GM20431 (cell line): Measurements from ENCODE around the gene AQP12A.
"Not testable (repeated sequence)": the region's sequence is repeated elsewhere in the genome, so short reads cannot be mapped to it uniquely, and the experiment has no call there.

ENCODE experiments used
- in situ Hi-C: fragments of 300-500 bp; cut with MseI, MboI; formaldehyde crosslinking; loops from one replicate; pipeline ENCODE4 v1.15.0; 2020; ENCODE audit warnings: low sequenced_read_pairs; ENCODE audit not compliant: unreplicated experiment

Gene AQP12A

GRCh38 chr2:240655931-240656886 lies 35.5 kb upstream of the AQP12A start:
- in situ Hi-C loops = no loop called here

GRCh38 chr2:240659883-240660282 lies 31.8 kb upstream of the AQP12A start:
- in situ Hi-C loops = not testable (repeated sequence)

DNA sequence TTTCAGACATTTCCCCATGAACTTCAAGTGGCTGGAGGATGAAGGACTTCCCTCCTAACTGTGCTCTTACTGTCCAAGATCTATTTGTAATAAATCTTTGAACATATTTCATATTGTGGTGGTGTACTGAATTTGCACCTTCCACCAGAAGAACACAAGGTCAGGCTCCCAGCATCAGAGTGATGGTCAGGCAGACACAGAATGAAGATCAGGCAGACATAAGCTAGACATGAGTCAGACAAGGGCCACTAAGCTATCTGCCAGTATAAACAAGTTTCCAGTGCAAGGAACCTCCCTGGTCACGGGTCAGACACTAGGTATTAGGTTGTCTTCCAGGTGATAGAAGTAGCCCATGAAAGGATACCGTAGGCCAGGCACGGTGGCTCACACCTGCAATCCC lies 29.0 kb upstream of the AQP12A start:
- in situ Hi-C loops = no loop called here

DNA sequence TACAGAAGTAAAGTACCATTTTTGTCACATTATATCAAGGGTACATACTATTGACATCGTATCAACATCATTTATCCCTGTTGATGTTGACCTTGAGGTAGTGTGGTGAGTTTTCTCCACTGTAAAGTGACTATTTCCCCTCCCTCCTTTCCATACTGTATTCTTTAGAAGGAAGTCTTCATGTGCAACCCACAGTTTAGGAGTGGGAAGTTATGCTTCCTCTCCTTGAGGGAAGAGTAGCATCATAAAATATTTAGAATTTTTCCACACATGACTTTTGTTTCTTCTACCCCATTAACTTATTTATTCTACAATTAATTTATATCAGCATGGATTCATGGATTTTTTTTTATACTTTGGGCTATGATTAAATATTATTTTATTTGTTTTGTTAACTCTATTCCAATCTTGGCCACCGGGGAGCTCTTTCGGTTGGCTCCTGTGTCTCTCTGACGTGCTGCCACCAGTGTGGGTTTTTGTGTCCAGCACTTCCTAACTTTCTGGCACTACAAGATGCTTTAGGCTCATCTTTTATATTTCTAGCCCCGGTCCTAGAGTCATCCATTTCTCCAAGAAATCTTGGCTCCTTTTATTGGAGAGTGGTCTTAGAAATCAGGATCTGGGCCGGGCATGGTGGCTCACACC lies 28.0 kb upstream of the AQP12A start:
- in situ Hi-C loops = no loop called here

GRCh38 chr2:240664622-240665021 lies 27.0 kb upstream of the AQP12A start:
- in situ Hi-C loops = no loop called here

- in situ Hi-C loops = no loop called here
Observed at GRCh38 chr2:240670402-240670801, 21.3 kb upstream of the AQP12A start.

DNA sequence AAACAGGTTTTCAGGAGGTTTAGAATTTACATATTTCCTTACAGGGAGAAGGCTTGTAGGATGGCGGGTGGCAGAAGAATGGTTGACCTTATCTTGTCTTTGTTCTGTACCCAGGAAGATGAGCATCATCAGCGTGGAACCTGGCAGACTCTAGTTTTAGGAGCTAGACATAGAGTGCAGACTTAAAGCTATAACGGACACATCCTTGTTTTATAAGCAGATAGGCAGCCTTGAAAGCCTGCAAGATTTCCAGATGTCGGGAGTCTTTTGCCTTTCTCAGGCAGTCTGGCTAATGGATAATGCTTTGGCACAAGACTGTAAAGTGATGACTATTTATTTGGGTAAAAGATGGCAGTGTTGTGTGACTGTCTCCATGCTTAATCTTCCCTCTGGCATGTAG lies 20.7 kb upstream of the AQP12A start:
- in situ Hi-C loops = no loop called here

- in situ Hi-C loops = no loop called here
Observed at GRCh38 chr2:240672076-240672700, 19.5 kb upstream of the AQP12A start.

- in situ Hi-C loops = no loop called here
Observed at GRCh38 chr2:240672701-240673190, 18.9 kb upstream of the AQP12A start.

GRCh38 chr2:240674461-240675184 lies 17.0 kb upstream of the AQP12A start:
- in situ Hi-C loops = not testable (repeated sequence)

DNA sequence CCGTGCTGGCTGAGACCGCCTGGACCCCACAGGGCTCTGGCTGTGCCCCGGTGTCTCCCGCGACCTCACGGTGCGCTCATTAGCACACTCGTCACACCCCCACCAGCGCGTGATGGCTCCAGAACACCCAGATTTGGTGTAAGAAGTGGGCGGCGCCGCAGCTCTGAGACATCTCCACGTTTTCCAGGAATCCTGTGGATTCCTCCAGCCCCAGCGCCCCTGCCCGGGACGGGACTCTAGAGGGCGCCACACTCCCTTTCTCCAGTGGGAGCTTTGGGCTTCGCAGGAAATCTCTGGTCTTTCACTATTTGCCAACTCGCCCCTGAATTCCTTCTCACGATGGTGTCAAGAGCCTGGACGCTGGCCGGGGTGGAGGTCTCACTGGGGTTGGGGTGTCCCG lies 16.3 kb upstream of the AQP12A start:
- in situ Hi-C loops = not testable (repeated sequence)

DNA sequence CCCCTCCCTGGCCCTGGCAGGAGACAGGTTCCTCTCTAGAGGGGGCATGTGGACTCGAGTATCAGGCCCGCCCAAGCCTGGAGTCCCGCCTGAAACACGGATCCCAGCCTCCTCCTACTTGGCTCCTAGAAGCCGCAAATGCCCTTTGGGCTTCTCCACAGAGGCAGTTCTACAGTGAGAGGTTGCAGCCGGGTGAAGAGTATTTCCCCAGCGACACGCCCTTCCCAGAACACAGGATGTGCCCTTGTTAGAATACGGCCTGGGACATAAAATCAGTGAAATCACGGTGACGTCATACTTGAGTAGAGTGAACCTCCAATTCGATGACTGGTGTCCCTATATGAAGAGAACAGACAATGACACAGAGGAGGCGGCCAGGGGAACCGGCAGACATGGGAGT lies 13.6 kb upstream of the AQP12A start:
- in situ Hi-C loops = not testable (repeated sequence)

DNA sequence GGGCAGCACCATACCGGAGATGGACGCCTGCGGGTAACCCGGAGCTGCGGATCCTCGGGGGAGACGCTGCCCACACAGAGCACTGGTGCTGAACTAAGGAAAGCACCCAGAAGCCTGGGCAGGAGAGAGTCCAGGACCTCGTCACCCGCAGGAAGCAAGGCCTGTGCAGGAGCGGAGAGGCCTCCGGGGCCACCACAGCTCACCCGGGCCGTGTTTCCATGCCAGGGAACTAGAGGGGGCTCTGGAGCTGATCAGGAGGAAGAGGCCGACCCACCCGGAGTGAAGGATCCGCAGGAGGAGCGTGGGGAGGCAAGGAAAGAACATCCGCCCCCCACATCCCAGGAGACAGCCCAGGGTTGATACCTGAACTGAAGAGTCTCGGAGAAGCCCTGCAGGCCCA lies 12.8 kb upstream of the AQP12A start:
- in situ Hi-C loops = not testable (repeated sequence)

DNA sequence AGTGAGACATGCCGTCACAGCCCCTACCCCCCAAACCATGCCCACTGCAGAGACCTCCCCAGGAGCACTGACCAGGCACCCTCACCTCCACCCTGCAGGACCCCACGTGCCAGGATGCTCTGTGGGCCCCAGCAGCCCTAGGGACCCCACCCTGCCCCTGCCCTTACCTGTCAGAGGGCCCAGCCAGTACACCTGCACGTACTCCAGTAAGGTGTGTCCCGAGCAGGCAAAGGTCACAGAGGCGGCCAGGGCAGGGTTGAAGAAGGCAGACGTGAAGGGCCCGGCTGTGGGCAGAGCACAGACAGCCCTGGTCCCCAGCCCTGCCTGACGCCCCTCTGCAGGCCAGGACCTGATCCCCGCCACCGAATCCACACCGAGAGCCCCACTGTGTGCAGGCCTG lies 11.5 kb upstream of the AQP12A start:
- in situ Hi-C loops = not testable (repeated sequence)

GRCh38 chr2:240682431-240683224 lies 9.0 kb upstream of the AQP12A start, which contains the start of gene AQP12B:
Gene AQP12B, minus strand, starts transcription at chr2:240682885. Its CDS starts 48 bp downstream, at chr2:240682837.
- in situ Hi-C loops = not testable (repeated sequence)

DNA sequence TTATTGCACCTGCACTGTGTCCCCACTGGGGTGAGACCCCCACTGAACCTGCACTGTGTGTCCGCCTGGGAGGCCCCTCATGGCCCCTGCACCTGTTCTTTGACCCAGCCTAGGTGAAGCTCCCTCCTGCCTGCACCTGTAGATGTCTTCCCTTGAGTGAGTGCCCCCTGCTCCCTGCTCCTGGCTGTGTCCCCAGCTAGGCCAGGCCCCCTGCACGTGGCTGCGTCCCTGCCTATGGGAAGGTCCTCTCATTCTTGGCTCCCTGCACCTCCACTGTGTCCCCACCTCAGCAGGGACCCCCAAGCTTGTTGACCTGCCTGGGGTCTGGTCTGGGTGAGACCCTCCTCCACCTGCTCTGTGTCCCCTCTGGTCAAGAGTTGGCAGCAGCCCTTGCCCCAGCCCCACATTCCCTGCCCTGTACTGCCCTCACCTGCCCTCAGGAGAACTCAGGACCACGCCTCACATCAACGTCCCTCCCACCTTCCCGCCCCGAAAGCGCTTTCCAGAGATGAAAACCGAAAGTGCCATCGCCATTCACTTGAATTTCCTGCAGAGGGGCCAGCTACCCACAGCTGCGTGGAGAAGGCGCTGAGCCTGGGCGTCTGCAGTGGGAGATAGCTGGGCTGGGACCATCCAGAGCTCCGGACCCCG lies 8.2 kb upstream of the AQP12A start:
- in situ Hi-C loops = not testable (repeated sequence)

DNA sequence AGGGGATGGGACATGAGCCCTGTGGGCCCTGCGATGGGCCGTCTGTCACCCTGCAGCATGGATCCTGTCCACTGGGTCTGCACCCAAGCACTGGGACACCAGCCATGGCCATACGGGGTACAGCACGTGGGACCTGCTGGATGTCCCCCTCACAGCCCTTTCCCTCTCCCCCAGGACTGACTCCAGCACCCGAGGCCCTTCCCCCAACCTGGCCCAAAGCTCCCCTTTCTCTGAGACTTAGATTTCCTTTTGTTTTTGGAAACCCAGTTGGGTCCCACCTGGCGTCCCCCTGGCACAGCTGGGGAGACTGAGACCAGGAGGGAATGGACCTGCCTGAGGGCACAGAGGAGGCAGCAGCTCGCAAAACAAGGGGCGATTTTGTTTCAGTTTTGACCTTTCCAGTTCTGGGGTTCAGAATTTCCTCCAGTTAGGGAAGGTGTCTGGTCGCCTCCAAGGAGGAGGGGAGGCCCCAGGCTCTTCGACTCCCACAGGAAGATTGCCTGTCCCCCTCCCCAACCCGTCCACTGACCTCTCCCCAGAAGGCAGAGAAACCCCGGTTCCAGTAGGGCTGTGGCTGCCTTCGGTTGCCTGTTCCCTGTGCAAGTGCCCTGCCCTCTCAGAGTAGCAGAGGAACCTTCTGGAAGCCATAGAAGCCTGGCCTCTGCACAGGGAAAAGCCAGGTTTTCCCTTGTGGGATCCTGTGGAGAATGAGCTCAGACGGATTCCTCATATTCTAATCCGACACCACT lies 7.5 kb upstream of the AQP12A start:
- in situ Hi-C loops = not testable (repeated sequence)

DNA sequence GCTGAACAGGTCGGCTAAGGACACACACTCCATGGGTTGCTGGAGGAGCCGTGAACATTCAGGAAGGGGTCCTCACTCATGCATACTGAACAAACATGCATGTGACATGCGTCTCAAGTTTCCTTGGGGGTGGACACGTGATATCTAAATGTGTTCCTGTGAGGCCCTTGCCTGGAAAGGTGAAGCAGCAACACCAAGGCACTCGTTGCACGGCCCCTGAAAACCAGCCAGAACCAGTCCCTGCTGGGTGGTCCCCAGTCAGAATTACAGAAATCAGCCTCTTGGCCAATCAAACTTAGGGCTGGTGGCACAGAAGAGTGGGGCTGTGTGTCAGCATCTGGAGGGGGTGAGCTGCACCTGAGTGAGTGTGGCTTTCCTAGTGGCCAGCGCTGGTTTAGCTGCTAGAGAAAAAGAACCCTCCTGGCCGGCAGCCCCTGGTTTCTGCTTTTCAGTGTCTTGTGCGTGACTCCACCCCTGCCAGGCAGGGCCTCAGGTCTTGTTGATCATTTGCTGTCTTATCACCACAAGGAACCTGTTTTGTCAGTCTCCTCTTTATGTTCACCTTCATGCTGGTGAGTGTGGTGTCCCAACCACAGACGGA lies 5.8 kb upstream of the AQP12A start:
- in situ Hi-C loops = no loop called here
